ENCODE data around the gene SMURF1. TPM values are rescaled to one million over a fixed set of nuclear protein-coding genes. Genes with fewer than 3 reads are reported as not detected.

SMURF1 gene
- total and polyA plus RNA-seq, 2 of the 8 experiments (the other 6 are each of a cell fraction or from before 2014, with no cell fraction given): 9.6 to 24.5 TPM

DNA sequence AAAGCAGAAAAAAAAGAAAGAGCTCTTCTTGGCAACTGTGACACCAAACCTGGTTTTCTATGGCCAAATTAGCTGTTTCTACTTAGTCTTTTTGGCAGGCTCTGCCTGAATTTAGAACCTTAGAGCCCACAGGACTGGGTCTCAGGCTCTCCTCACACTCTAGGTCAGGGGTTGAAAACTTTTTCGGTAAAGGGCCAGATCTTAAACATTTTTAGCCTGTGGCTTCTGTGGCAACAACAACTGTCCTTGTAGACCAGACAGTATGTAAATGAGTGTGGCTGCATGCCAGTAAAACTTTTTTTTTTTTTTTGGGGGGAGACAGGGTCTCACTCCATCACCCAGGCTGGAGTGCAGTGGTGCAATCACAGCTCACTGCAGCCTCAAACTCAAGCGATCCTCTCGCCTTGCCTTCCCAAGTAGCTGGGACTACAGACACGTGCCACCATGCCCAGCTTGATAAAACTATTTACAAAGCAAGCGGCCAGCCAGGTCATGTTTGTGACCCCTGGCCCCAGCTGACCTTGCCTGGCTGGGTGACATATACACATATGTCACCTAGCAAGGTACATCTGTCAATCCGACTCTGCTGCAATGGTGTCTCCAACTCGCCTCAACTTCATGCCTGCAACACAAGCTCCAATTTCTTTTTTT, 46.6 kb upstream of the SMURF1 start:
- H3K56ac ChIP-seq (replicated peaks; ENCODE audit: insufficient read length, low read depth, low read length): no peak overlapping the region
- H2BK120ac ChIP-seq (replicated peaks; ENCODE audit: low read depth, low read length): no peak overlapping the region
- H4K20me1 ChIP-seq (replicated peaks in 1 of 2; ENCODE audit: control insufficient read depth in 1 of 2, insufficient read depth in 2 of 2, low read length in 2 of 2): no peaks in the 10 kb centered on the region
- H4K91ac ChIP-seq (replicated peaks; ENCODE audit: insufficient read length, low read length): no peak overlapping the region
- POLR2A ChIA-PET (ENCODE audit: partially characterized antibody): no interaction called here
- H3K27me3 ChIP-seq (replicated peaks in 1 of 4; ENCODE audit: control insufficient read depth in 3 of 4, extremely low read depth in 1 of 4, insufficient read depth in 3 of 4, low read length in 3 of 4): no peaks in the 10 kb centered on the region; a peak in 1 of 7 replicates
- H3K27ac ChIP-seq (ENCODE audit: low read depth, low read length): no peak overlapping the region
- H3K23ac ChIP-seq (ENCODE audit: insufficient read length): no peak overlapping the region
- no peak overlapping the region for H2BK20ac ChIP-seq (ENCODE audit: low read length)
- no peak overlapping the region for H2AFZ ChIP-seq (ENCODE audit: low read length)
- H2BK15ac ChIP-seq (ENCODE audit: low read length): no peak overlapping the region
- 90% methylated on average over 7 of the region's 7 CpGs; no CpG with 5 or more reads in 1 of the 2 experiments for WGBS, 2 experiments (ENCODE audit: extremely low coverage in 1 of 2, insufficient coverage in 1 of 2, insufficient read length in 1 of 2, insufficient replicate concordance in 2 of 2, low coverage in 1 of 2, low lambda C conversion rate in 2 of 2, missing lambda C conversion rate in 1 of 2)
- CTCF ChIA-PET (ENCODE audit: partially characterized antibody): interaction anchor here (0.6 to 1.6 kb wide), 6 partner anchors 10 to 154 kb away, joined by 3 to 7 read pairs (median 3); no protein-coding TSS in a partner anchor
- no peaks in the 10 kb centered on the region for H3K23me2 ChIP-seq (ENCODE audit: low read depth, low read length)
- H3K4me1 ChIP-seq (replicated peaks in 1 of 4; ENCODE audit: control insufficient read depth in 3 of 4, insufficient read depth in 4 of 4, low read length in 3 of 4): no peaks in the 10 kb centered on the region; a peak in 1 of 7 replicates
- no peak overlapping the region for H3K9ac ChIP-seq (replicated peaks in 1 of 4; ENCODE audit: extremely low read depth in 1 of 4, low read depth in 3 of 4, low read length in 3 of 4)
- no peaks in the 10 kb centered on the region for H3K9me3 ChIP-seq (ENCODE audit: insufficient read depth in 2 of 2, low read depth in 1 of 2, low read length in 1 of 2)
- no peak overlapping the region for H3K4ac ChIP-seq (replicated peaks; ENCODE audit: insufficient read length, low read depth, low read length)
- DNase-seq (ENCODE audit: low read depth in 1 of 2, low spot score in 2 of 2): no peak
- no peaks in the 10 kb centered on the region for H3K79me1 ChIP-seq (ENCODE audit: low read depth, low read length)
- no peak overlapping the region for H4K8ac ChIP-seq (ENCODE audit: extremely low read depth, insufficient read depth, low read length)
- H4K5ac ChIP-seq (ENCODE audit: insufficient read length, low read depth, low read length): no peak overlapping the region
- no peak overlapping the region for H2BK12ac ChIP-seq (ENCODE audit: low read depth, low read length)
- H3K36me3 ChIP-seq (ENCODE audit: control insufficient read depth in 2 of 4, insufficient read depth in 4 of 4, low read length in 3 of 4): no peaks in the 10 kb centered on the region
- no peak overlapping the region for H2BK5ac ChIP-seq (ENCODE audit: low read depth, low read length)
- H3K4me3 ChIP-seq (ENCODE audit: extremely low read depth in 1 of 4, insufficient read depth in 2 of 4, low read depth in 3 of 4, low read length in 4 of 4): no peak overlapping the region
- no peak overlapping the region for H3K14ac ChIP-seq (ENCODE audit: insufficient read length)
- no peak overlapping the region for H2AK5ac ChIP-seq (ENCODE audit: low read depth, low read length)
- no peak overlapping the region for H3K4me2 ChIP-seq (ENCODE audit: insufficient read depth in 1 of 2, low read depth in 2 of 2, low read length in 2 of 2)
- H3K18ac ChIP-seq (ENCODE audit: extremely low read depth, low read length): no peak overlapping the region
- no peaks in the 10 kb centered on the region for H3K79me2 ChIP-seq (ENCODE audit: control insufficient read depth in 1 of 2, insufficient read depth in 2 of 2, low read length in 2 of 2)
- FAIRE-seq: no peak
- no peak for TF ChIP-seq RFX5 (IDR thresholded peaks at IDR 0.05; ENCODE audit: borderline replicate concordance, low read depth, low read length)
- TF ChIP-seq HDAC6 (IDR thresholded peaks at IDR 0.05; ENCODE audit: low read depth, low read length): no peak
- TF ChIP-seq GTF2F1 (IDR thresholded peaks at IDR 0.05; ENCODE audit: borderline replicate concordance, low read depth, low read length): no peak
- TF ChIP-seq CHD1 (IDR thresholded peaks at IDR 0.05; ENCODE audit: low read depth, low read length): no peak

Data from H1 (cell line).